Measurements from ENCODE around the gene RGL3. TPM values are rescaled to one million over a fixed set of nuclear protein-coding genes. Genes with fewer than 3 reads are reported as not detected.
A peak's percentile ranks its signal among the peaks of the same experiment; 100 is the strongest.

RGL3 gene
- total RNA-seq, 1 experiment from 2014 or later = 65.9 TPM

GRCh38 chr19:11361037-11361770, 57.9 kb downstream of the RGL3 start:
- no peak overlapping the region for H3K23ac ChIP-seq (ENCODE audit: insufficient read length, low read depth, low read length)
- no peak overlapping the region for H2BK12ac ChIP-seq (ENCODE audit: insufficient read length, low read depth, low read length)
- no peak overlapping the region for H3K4ac ChIP-seq (ENCODE audit: low read depth, low read length)
- H3K27me3 ChIP-seq (ENCODE audit: insufficient read depth, low read length) = no peaks in the 10 kb centered on the region; the same call in 1 of the 2 replicates
- Mint-ChIP-seq H3K36me3 (ENCODE audit: insufficient read depth in 1 of 3, low read depth in 3 of 3) (peaks cover 0 to 2% (median 0%) of the 10 kb centered on the region in 3 experiments; a peak in 3 of 7 replicates), H3K4me3 (peak overlapping the region; percentile 62 to 82), H3K27ac (no peak overlapping the region), H3K9me3 (no peaks in the 10 kb centered on the region; a peak in 1 of 5 replicates), H3K4me1 (peaks cover 6 to 22% of the 10 kb centered on the region in 2 experiments), H3K27me3 (ENCODE audit: low read depth) (peaks cover 46% of the 10 kb centered on the region)
- H2BK120ac ChIP-seq (ENCODE audit: low read depth, low read length, poor library complexity, severe bottlenecking) = no peak overlapping the region
- H3K23me2 ChIP-seq (ENCODE audit: insufficient read length, low read depth, low read length, poor library complexity, severe bottlenecking) = peaks cover 12% of the 10 kb centered on the region
- WGBS (ENCODE audit: extremely low coverage, insufficient read length, low lambda C conversion rate) = no CpG with 5 or more reads among the region's 43 CpGs
- H3K27ac ChIP-seq (ENCODE audit: insufficient read length, low read depth, low read length) = no peak overlapping the region
- peak overlapping the region; percentile 37; the same call in 1 of the 2 replicates for H3K14ac ChIP-seq (ENCODE audit: insufficient read depth, low read length)
- H3T11ph ChIP-seq (ENCODE audit: low read length) = no peak overlapping the region
- no peak overlapping the region for H4K5ac ChIP-seq (ENCODE audit: insufficient read length, low read depth, low read length)
- peak overlapping the region; percentile 20 for H3K18ac ChIP-seq (ENCODE audit: insufficient read length, low read depth, low read length)
- no peak overlapping the region for H3K56ac ChIP-seq (ENCODE audit: insufficient read length, low read depth, low read length)
- no peaks in the 10 kb centered on the region for H3K79me2 ChIP-seq (ENCODE audit: insufficient read depth, low read length)
- no peaks in the 10 kb centered on the region for H3K79me1 ChIP-seq (ENCODE audit: insufficient read depth, low read depth, low read length, poor library complexity, severe bottlenecking)
- no peak overlapping the region for H2BK20ac ChIP-seq (ENCODE audit: low read depth, low read length, poor library complexity, severe bottlenecking)
- H3K4me1 ChIP-seq (ENCODE audit: insufficient read depth, low read length) = no peaks in the 10 kb centered on the region; the same call in 1 of the 2 replicates
- H3K4me2 ChIP-seq (ENCODE audit: insufficient read depth, insufficient read length, low read length) = peak overlapping the region; percentile 59
- H3K9ac ChIP-seq (ENCODE audit: extremely low read depth, insufficient read length, low read length) = no peak overlapping the region
- no peak overlapping the region for H2BK5ac ChIP-seq (ENCODE audit: insufficient read length, low read length)
- no peak overlapping the region for H2AK5ac ChIP-seq (ENCODE audit: insufficient read length, low read length)
- no peaks in the 10 kb centered on the region for H4K20me1 ChIP-seq (ENCODE audit: control insufficient read depth, insufficient read depth, insufficient read length)
- no peak overlapping the region for H4K91ac ChIP-seq (ENCODE audit: insufficient read length, low read depth, low read length)
- TF ChIP-seq CTCF (conservative IDR thresholded peaks at IDR 0.05) = peak; percentile 59
- no peak overlapping the region for H2BK15ac ChIP-seq (ENCODE audit: low read depth, low read length)
- H3K9me3 ChIP-seq (ENCODE audit: control insufficient read depth, low read depth, low read length) = no peaks in the 10 kb centered on the region
- DNase-seq = peak; percentile 96
- H2AFZ ChIP-seq (ENCODE audit: low read length) = no peak overlapping the region
- no peak overlapping the region for H4K8ac ChIP-seq (replicated peaks; ENCODE audit: insufficient read length, low read depth, low read length)

Data from H9 (cell line).